ENCODE measurements around the gene OTOGL.

OTOGL gene

GRCh38 chr12:80260269-80260668 is 160.9 kb downstream of the OTOGL start:
- no peak for FAIRE-seq
- TF ChIP-seq CTCF (IDR thresholded peaks at IDR 0.05; ENCODE audit: insufficient read depth, missing control alignments) = no peak
- DNase-seq (ENCODE audit: insufficient read length, low spot score) = no peak

- FAIRE-seq = no peak
- DNase-seq (ENCODE audit: insufficient read length, low spot score) = no peak
- TF ChIP-seq CTCF (IDR thresholded peaks at IDR 0.05; ENCODE audit: insufficient read depth, missing control alignments) = no peak
Measured at GRCh38 chr12:80261403-80261802, 162.1 kb downstream of the OTOGL start.

GRCh38 chr12:80262346-80262745 is 163.0 kb downstream of the OTOGL start:
- no peak for FAIRE-seq
- DNase-seq (ENCODE audit: insufficient read length, low spot score) = no peak
- TF ChIP-seq CTCF (IDR thresholded peaks at IDR 0.05; ENCODE audit: insufficient read depth, missing control alignments) = no peak

GRCh38 chr12:80262771-80263170 is 163.4 kb downstream of the OTOGL start:
- no peak for FAIRE-seq
- DNase-seq (ENCODE audit: insufficient read length, low spot score) = no peak
- no peak for TF ChIP-seq CTCF (IDR thresholded peaks at IDR 0.05; ENCODE audit: insufficient read depth, missing control alignments)

GRCh38 chr12:80264386-80264785 is 165.0 kb downstream of the OTOGL start:
- FAIRE-seq (no peak), DNase-seq (ENCODE audit: insufficient read length, low spot score) (no peak)
- TF ChIP-seq CTCF (IDR thresholded peaks at IDR 0.05; ENCODE audit: insufficient read depth, missing control alignments) = no peak

GRCh38 chr12:80264891-80265290 is 165.6 kb downstream of the OTOGL start:
- FAIRE-seq (no peak), DNase-seq (ENCODE audit: insufficient read length, low spot score) (no peak)
- no peak for TF ChIP-seq CTCF (IDR thresholded peaks at IDR 0.05; ENCODE audit: insufficient read depth, missing control alignments)

- no peak for DNase-seq (ENCODE audit: insufficient read length, low spot score)
- FAIRE-seq = no peak
- TF ChIP-seq CTCF (IDR thresholded peaks at IDR 0.05; ENCODE audit: insufficient read depth, missing control alignments) = no peak
Measured at GRCh38 chr12:80268924-80269749, 169.8 kb downstream of the OTOGL start.

Data from D721Med (cell line).